ENCODE results near the gene CFAP20DC. TPM values are rescaled to one million over a fixed set of nuclear protein-coding genes. Genes with fewer than 3 reads are reported as not detected.
"Not testable (repeated sequence)": the region's sequence is repeated elsewhere in the genome, so short reads cannot be mapped to it uniquely, and the experiment has no call there.

CFAP20DC gene
- polyA plus RNA-seq, 3 donors: 0.32 to 0.36 TPM; not detected in 1

- no peak overlapping the region for H3K27ac ChIP-seq (ENCODE audit: low read depth, low read length)
- WGBS, 3 donors: 66 to 77% (median 72%) methylated on average over 1 of the region's 1 CpG
Measured at GRCh38 chr3:58839964-58840363, 209.9 kb downstream of the CFAP20DC start.

DNA sequence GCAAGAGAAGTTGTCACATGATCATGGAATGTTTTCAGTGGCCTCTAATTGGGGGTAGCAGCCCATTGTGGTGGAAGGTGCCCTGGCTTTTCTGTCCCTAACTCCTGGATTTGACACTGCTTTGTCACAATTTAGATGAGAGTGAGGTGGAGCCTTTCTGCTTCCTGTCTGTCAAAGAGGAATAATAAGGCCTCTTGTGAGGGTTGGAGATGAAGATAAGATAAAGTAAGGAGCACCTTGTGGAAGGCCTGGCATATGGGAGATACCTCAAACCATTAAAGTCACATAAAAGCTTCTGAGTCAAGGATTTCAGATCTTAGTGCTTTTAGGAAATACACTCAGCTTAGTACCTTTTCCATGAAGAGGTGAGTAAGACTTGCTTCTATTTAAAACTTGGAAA lies 210.6 kb downstream of the CFAP20DC start:
- H3K27ac ChIP-seq (ENCODE audit: low read depth, low read length): no peak overlapping the region

DNA sequence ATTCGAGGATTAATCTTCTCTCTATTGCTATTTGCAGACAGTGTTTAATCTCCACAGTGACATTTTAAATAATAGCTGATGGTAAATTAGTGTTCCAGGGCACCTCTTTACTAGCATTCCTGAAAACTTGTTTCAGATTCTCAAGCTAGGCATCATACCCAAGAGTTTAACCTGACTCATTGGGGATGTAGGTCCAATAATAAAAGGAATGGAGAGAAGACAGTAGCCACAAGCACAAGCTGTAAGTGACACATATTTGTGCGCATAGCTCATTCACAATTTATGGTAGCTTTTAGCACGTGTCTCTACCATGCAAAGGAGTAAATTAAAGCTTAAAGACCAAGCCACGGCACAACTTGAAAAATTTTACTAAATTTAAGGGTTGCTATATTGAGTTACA lies 212.0 kb downstream of the CFAP20DC start:
- whole genome bisulfite sequencing, 3 donors: 84 to 86% (median 84%) methylated on average over 4 of the region's 4 CpGs
- H3K27ac ChIP-seq (ENCODE audit: low read depth, low read length): no peak overlapping the region

DNA sequence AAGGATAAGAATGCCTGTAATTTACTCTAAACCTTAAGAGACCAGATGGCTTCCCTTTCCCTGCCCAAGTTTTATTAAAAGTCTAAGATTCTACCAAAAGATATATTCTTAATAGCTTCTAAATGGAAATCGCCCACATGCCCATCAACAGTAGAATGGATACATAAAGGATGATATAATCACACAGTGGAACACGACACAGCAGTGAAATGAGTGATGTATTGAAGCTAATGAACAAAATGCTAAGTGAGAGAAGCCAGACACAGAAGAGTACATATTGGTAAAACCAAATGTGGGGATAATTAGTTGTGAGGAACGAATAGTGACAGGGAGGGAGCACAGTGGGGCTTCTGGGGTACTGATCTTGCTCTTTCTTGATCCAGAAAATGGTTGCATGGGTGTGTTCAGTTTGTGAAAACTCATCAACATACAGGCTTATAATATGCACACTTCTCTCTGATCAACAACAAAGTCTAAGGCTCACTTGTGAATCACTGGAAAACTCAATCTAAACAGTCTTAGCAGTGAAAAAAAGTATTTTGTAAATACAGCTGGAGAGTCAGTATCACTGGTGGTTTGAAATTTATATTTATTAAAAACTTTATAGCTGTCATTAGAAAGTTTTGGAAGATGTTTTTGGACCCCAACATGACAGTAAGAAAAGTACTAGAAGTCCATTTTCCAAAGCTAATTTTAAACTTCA lies 212.5 kb downstream of the CFAP20DC start:
- no peak overlapping the region for H3K27ac ChIP-seq (ENCODE audit: low read depth, low read length)
- WGBS, 3 donors: 89 to 91% (median 90%) methylated on average over 3 of the region's 3 CpGs

DNA sequence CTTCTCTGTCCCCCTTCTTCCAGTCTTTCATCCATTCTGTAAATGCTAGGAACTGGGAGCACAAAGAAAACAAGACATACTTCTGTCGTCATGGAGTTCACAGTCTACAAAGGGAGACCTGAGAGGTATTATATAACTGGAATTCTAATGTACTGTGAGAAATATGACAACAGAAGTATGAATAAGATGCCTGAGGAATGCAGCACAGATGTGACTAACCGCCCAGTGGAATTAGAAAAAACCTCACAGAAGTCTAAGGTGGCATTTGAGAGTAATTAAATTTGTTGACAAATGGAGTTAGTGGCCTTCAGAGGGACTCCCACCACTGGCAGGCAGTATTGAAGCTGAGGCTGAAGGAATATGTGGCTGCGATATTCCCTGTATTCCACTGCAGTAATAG lies 214.7 kb downstream of the CFAP20DC start:
- no peak overlapping the region for H3K27ac ChIP-seq (ENCODE audit: low read depth, low read length)
- 75 to 97% (median 88%) methylated on average over 3 of the region's 3 CpGs for WGBS, 3 donors

DNA sequence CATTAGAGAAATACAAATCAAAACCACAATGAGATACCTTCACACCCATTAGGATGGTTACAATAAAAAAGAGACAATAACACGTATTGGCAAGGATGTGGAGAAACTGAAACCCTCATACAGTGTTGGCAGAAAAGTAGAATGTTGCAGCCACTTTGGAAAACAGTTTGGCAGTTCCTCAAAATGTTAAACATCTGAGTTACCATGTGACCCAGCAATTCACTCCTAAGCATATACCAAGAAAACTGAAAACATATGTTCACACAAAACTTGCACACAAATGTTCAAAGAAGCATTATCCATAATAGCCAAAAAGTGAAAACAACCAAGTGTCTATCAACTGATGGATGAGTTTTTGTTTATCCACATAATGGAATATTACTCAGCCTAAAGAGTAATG lies 216.3 kb downstream of the CFAP20DC start:
- 32 to 64% (median 42%) methylated on average over 1 of the region's 1 CpG for WGBS, 3 donors

GRCh38 chr3:58829321-58830000 lies 220.4 kb downstream of the CFAP20DC start:
- H3K27ac ChIP-seq (ENCODE audit: low read depth, low read length): no peak overlapping the region
- WGBS, 3 donors: 69 to 79% (median 79%) methylated on average over 4 of the region's 4 CpGs

More for the DNA sequence above, 216.3 kb downstream of the CFAP20DC start:
- no peak overlapping the region for H3K27ac ChIP-seq (ENCODE audit: low read depth, low read length)

GRCh38 chr3:58824777-58825176 lies 225.0 kb downstream of the CFAP20DC start:
- H3K27ac ChIP-seq (ENCODE audit: low read depth, low read length): no peak overlapping the region
- WGBS, 3 donors: 41 to 95% (median 82%) methylated on average over 1 of the region's 1 CpG

- 12 to 26% (median 25%) methylated on average over 7 of the region's 7 CpGs for WGBS, 3 donors
- no peak overlapping the region for H3K27ac ChIP-seq (ENCODE audit: low read depth, low read length)
Measured at GRCh38 chr3:58824285-58824684, 225.5 kb downstream of the CFAP20DC start.

- H3K27ac ChIP-seq (ENCODE audit: low read depth, low read length): not testable (repeated sequence)
- 88 to 92% (median 89%) methylated on average over 25 of the region's 26 CpGs for WGBS, 3 donors
Measured at GRCh38 chr3:58806551-58807244, 243.1 kb downstream of the CFAP20DC start.

GRCh38 chr3:58804914-58805313 lies 244.9 kb downstream of the CFAP20DC start:
- 77 to 78% (median 77%) methylated on average over 2 of the region's 2 CpGs for WGBS, 3 donors
- no peak overlapping the region for H3K27ac ChIP-seq (ENCODE audit: low read depth, low read length)

DNA sequence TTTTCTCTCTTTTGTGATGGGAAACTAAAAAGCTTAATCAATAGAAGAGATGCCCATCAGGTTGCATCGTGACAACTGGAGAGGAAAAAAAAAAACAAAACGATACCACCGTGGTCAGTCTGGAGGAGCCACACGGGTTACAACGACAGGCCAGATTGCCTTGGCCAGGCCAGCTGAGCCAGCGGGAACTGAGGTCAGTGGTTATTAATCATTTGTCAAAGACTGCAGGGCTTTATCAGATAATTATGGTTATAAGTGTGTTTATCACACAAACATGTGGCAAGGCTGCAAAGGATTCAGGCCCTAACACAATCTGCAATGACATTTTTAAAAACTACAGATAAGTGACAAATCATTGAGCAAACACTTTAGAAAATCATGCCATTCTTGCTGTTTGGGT lies 248.3 kb downstream of the CFAP20DC start:
- H3K27ac ChIP-seq (ENCODE audit: low read depth, low read length): no peak overlapping the region
- 31 to 63% (median 48%) methylated on average over 6 of the region's 6 CpGs for whole genome bisulfite sequencing, 3 donors

DNA sequence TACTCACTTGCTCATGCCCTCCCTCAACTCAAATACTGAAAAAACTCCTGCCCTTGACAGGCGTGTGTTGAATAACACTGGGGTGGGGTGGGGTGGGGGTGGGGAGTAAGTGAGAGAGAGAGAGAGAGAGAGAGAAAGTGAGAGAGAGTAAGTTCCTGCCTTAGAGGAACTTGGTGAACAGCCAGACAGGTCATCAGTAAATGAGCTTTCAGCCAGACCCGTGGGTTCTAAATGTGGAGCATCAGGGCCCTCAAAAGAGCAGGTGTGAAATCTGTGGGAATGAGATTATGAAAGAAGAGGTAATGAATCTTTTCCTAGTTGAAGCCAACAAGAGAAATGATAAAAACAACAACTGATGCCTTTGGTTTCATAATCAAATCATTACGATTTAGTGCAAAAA lies 248.9 kb downstream of the CFAP20DC start:
- no peak overlapping the region for H3K27ac ChIP-seq (ENCODE audit: low read depth, low read length)
- WGBS, 3 donors: 15 to 28% (median 23%) methylated on average over 3 of the region's 3 CpGs

DNA sequence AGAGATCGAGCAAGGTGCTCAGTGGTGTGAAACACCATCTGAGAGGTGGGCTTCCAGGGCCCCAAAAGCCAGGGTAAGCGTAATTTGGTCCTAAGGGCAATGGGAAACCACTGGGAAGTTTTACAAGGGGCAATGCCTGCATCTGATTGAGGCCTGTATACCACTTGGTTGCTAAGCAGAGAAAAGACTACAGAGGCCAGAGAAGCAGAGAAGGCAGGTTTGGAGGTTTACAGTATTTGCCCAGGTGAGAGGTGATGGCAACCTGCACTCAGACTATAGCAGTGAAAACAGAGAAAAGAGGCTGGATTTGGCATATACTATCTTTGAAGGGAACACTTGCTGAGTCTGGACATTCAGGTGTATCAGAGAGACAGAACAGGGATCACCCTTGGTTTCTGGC lies 249.8 kb downstream of the CFAP20DC start:
- WGBS, 3 donors: 90 to 95% (median 93%) methylated on average over 2 of the region's 2 CpGs
- no peak overlapping the region for H3K27ac ChIP-seq (ENCODE audit: low read depth, low read length)

GRCh38 chr3:58799271-58799670 lies 250.6 kb downstream of the CFAP20DC start:
- WGBS, 3 donors: 80 to 87% (median 82%) methylated on average over 3 of the region's 3 CpGs
- H3K27ac ChIP-seq (ENCODE audit: low read depth, low read length): no peak overlapping the region

GRCh38 chr3:58798312-58798711 lies 251.5 kb downstream of the CFAP20DC start:
- no peak overlapping the region for H3K27ac ChIP-seq (ENCODE audit: low read depth, low read length)
- WGBS, 3 donors: 49 to 86% (median 60%) methylated on average over 2 of the region's 2 CpGs

DNA sequence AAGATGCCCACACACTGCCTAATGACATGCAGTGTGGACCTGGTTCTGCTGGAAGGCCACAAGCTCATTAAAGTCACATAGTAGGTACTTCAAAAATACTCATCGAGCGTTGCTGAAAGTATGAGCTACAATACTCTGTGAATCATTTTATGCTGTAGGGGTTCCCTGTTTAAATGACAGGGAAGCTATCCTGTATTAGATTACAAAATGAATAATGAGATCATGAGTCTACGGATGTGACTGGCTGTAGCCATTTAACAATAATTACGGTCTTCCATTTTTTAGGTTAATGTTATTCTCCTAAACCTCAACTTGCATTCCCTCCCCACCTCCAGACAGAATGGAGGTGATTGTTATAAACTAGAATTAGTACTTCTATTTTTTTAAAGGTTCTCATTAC lies 255.1 kb downstream of the CFAP20DC start:
- 95 to 98% (median 96%) methylated on average over 4 of the region's 4 CpGs for WGBS, 3 donors
- H3K27ac ChIP-seq (ENCODE audit: low read depth, low read length): no peak overlapping the region

GRCh38 chr3:58793938-58794337 lies 255.9 kb downstream of the CFAP20DC start:
- no peak overlapping the region for H3K27ac ChIP-seq (ENCODE audit: low read depth, low read length)
- WGBS, 3 donors: 62 to 97% (median 91%) methylated on average over 3 of the region's 3 CpGs

GRCh38 chr3:58792921-58793451 lies 256.8 kb downstream of the CFAP20DC start:
- H3K27ac ChIP-seq (ENCODE audit: low read depth, low read length): no peak overlapping the region
- WGBS, 3 donors: 43 to 60% (median 58%) methylated on average over 2 of the region's 2 CpGs
